Endodermal cell (in vitro differentiated cells): ENCODE data around the gene EIF4H. TPM values are rescaled to one million over a fixed set of nuclear protein-coding genes. Genes with fewer than 3 reads are reported as not detected.

Experiments
- DNase-seq: peaks from one replicate; pipeline ENCODE4 v3.0.0-alpha.2; 2017
- H3K27ac ChIP-seq: 2 replicates; pipeline ENCODE4 v1.5.1; 2013; ENCODE audit warnings: mild to moderate bottlenecking, low read depth, low read length, moderate library complexity
- H3K27me3 ChIP-seq: 2 replicates; pipeline ENCODE4 v1.6.1; 2013; ENCODE audit warnings: mild to moderate bottlenecking, low read length, moderate library complexity; ENCODE audit not compliant: insufficient read depth, control insufficient read depth, poor library complexity, severe bottlenecking
- H3K36me3 ChIP-seq: 2 replicates; pipeline ENCODE4 v1.7.0; 2013; ENCODE audit warnings: mild to moderate bottlenecking, low read length, moderate library complexity; ENCODE audit not compliant: control insufficient read depth, insufficient read depth
- H3K4me1 ChIP-seq: one replicate; pipeline ENCODE4 v1.7.0; 2013; ENCODE audit warnings: low read length; ENCODE audit not compliant: control insufficient read depth, insufficient read depth
- H3K4me3 ChIP-seq: 2 replicates; pipeline ENCODE4 v1.5.1; 2013; ENCODE audit warnings: mild to moderate bottlenecking, low read length, moderate library complexity
- H3K9ac ChIP-seq: 2 replicates; pipeline ENCODE4 v1.6.1; 2013; ENCODE audit warnings: mild to moderate bottlenecking, low read length, moderate library complexity; ENCODE audit not compliant: poor library complexity, severe bottlenecking; ENCODE audit errors: extremely low read depth
- H3K9me3 ChIP-seq: 2 replicates; pipeline ENCODE4 v1.6.1; 2013; ENCODE audit warnings: mild to moderate bottlenecking, low read length, moderate library complexity; ENCODE audit not compliant: control insufficient read depth
- H3K27ac Mint-ChIP-seq: 2 replicates; pipeline ENCODE4 v1.8.0; 2020; ENCODE audit warnings: mixed read lengths
- H3K27me3 Mint-ChIP-seq: 2 replicates; pipeline ENCODE4 v1.8.0; 2021; ENCODE audit warnings: mild to moderate bottlenecking, mixed read lengths; ENCODE audit not compliant: insufficient read depth
- H3K36me3 Mint-ChIP-seq: 2 replicates; pipeline ENCODE4 v1.8.0; 2020; ENCODE audit warnings: low read depth, mixed read lengths
- H3K4me1 Mint-ChIP-seq: 2 replicates; pipeline ENCODE4 v1.8.0; 2020; ENCODE audit warnings: mixed read lengths
- H3K4me3 Mint-ChIP-seq: 2 replicates; pipeline ENCODE4 v1.8.0; 2020; ENCODE audit warnings: mild to moderate bottlenecking, moderate library complexity, mixed read lengths
- H3K9me3 Mint-ChIP-seq: 2 replicates; pipeline ENCODE4 v1.8.0; 2020; ENCODE audit warnings: mild to moderate bottlenecking, mixed read lengths
- CTCF ChIP-seq: fragments of 200-600 bp; sonication (generic); conservative IDR thresholded peaks from 2 replicates; pipeline ENCODE4 v1.5.0; 2021; ENCODE audit warnings: antibody characterized with exemption, mild to moderate bottlenecking
- WGBS, 2 experiments: methylation state at CpG; one replicate each; pipeline versions ENCODE4 v1.1.5 to v1.1.7; 2013; ENCODE audit warnings: missing lambda C conversion rate in 2 of 2, mixed read lengths in 1 of 2; ENCODE audit not compliant: insufficient coverage in 1 of 2, insufficient read length in 1 of 2; 5-methylcytosine and 5-hydroxymethylcytosine counted together
- long read RNA-seq, 4 experiments: library from polyadenylated mRNA in 2 of 4; library from RNA in 1 of 4; library from capped mRNA in 1 of 4; stranded (forward) in 3 of 4; unstranded in 1 of 4; transcript quantifications; one replicate each; pipeline ENCODE4 v2.0.0, GENCODE V29; 2020 to 2021; ENCODE audit warnings: inconsistent platforms in 1 of 4
- polyA plus RNA-seq, 2 experiments: library from polyadenylated mRNA; stranded (reverse); fragments of 50-300 nt; gene quantifications; one replicate each; pipeline ENCODE4 v1.2.3, GENCODE V29; 2013
- total RNA-seq, 2 donors: library from RNA; stranded (reverse); fragmentation: NEBNext Ultra II Directional in 1 of 2; extraction: Animal tissue kit (Norgen Biotek cat#: 25700) in 1 of 2; gene quantifications; 2 replicates in 1 of 2; 3 replicates in 1 of 2; pipeline ENCODE4 v1.2.1, GENCODE V29; 2021

The EIF4H gene
- total RNA-seq, result 100 to 1,000 TPM; 305 to 346 TPM
- 288 TPM for polyA plus RNA-seq (2013, experiment 1 of 2)
- polyA plus RNA-seq (2013, experiment 2 of 2), result 274 TPM
- long read RNA-seq, experiment 1, transcript EIF4H-202 (6 exons, 2,503 nt), result major isoform, 56 of 174 reads
- long read RNA-seq, experiment 1, transcript EIF4H-201 (7 exons, 2,679 nt), result minor isoform, 11 of 174 reads
- long read RNA-seq, experiment 1, partial matches to known transcripts, result 102 of 174 reads
- long read RNA-seq, experiment 1, other reads (novel, unspliced or antisense), result 4 of 174 reads
- long read RNA-seq, experiment 2, transcript EIF4H-201 (7 exons, 2,679 nt), result minor isoform, 105 of 905 reads
- long read RNA-seq, experiment 2, transcript EIF4H-202 (6 exons, 2,503 nt), result major isoform, 703 of 905 reads
- long read RNA-seq, experiment 2, partial matches to known transcripts, result 42 of 905 reads
- long read RNA-seq, experiment 2, other reads (novel, unspliced or antisense), result 55 of 905 reads
- long read RNA-seq, experiment 3, transcript EIF4H-201 (7 exons, 2,679 nt), result minor isoform, 142 of 1,949 reads
- long read RNA-seq, experiment 3, transcript EIF4H-202 (6 exons, 2,503 nt), result major isoform, 1,715 of 1,949 reads
- long read RNA-seq, experiment 3, partial matches to known transcripts, result 56 of 1,949 reads
- long read RNA-seq, experiment 3, other reads (novel, unspliced or antisense), result 35 of 1,949 reads
- long read RNA-seq, experiment 4, transcript EIF4H-202 (6 exons, 2,503 nt), result major isoform, 255 of 699 reads
- long read RNA-seq, experiment 4, transcript EIF4H-201 (7 exons, 2,679 nt), result minor isoform, 41 of 699 reads
- long read RNA-seq, experiment 4, partial matches to known transcripts, result 7 of 699 reads
- long read RNA-seq, experiment 4, other reads (novel, unspliced or antisense), result 396 of 699 reads

DNA sequence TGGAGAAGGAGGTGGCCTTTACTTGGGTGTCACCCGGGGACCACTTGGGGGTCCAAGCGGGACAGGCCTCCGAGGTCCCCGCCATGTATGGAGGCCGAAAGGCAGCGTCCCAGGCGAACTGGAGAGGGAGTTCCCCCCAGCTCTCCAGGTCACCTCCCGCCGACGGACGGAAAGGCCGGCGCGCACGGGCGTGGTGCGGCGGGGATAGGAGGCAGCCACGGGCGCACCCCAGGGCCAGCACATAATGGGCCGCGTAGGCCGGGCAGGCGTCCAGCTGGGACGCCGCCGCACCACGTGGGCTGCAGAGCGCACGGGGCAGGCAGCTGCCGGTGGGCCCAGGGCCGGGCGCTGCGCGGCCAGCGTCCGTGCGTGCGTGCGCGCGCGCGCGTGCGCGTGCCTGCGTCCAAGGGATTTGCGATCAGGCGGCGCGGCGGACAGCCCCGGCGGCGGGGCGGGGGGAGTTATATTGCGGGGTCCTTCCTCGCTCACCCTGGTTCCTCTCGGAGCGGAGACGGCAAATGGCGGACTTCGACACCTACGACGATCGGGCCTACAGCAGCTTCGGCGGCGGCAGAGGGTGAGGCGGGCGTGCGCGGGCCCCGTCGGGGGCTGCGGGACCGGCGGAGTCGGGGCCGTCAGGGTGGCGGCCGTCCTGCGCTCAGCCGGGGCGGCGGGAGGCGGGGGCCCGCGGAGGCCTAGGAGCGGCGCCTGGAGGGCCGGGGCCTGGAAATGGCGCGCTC, at the start of gene EIF4H:
Gene EIF4H, plus strand, starts transcription at position 491 of the 740 bp plus-strand sequence. Its CDS starts 28 bp downstream, at position 519.
- H3K27ac ChIP-seq, result peak within 1 kb of the TSS; percentile 90
- Mint-ChIP-seq H3K27ac (peak within 1 kb of the TSS; percentile 96), H3K9me3 (no peaks in the 10 kb centered on the region), H3K4me1 (peaks cover 26% of the 10 kb centered on the region), H3K27me3 (no peaks in the 10 kb centered on the region), H3K4me3 (peak within 1 kb of the TSS; percentile 81), H3K36me3 (peaks cover 21% of the 10 kb centered on the region)
- no peaks in the 10 kb centered on the region for H3K4me1 ChIP-seq
- no peaks in the 10 kb centered on the region for H3K27me3 ChIP-seq
- DNase-seq, result peak; percentile 97
- 0% methylated on average over 22 to 95 of the region's 95 CpGs for WGBS, 2 experiments
- no peak for TF ChIP-seq CTCF
- peak within 1 kb of the TSS; percentile 96 for H3K4me3 ChIP-seq
- H3K9me3 ChIP-seq, result no peaks in the 10 kb centered on the region
- H3K36me3 ChIP-seq, result peaks cover 33% of the 10 kb centered on the region
- peak within 1 kb of the TSS; percentile 89 for H3K9ac ChIP-seq

DNA sequence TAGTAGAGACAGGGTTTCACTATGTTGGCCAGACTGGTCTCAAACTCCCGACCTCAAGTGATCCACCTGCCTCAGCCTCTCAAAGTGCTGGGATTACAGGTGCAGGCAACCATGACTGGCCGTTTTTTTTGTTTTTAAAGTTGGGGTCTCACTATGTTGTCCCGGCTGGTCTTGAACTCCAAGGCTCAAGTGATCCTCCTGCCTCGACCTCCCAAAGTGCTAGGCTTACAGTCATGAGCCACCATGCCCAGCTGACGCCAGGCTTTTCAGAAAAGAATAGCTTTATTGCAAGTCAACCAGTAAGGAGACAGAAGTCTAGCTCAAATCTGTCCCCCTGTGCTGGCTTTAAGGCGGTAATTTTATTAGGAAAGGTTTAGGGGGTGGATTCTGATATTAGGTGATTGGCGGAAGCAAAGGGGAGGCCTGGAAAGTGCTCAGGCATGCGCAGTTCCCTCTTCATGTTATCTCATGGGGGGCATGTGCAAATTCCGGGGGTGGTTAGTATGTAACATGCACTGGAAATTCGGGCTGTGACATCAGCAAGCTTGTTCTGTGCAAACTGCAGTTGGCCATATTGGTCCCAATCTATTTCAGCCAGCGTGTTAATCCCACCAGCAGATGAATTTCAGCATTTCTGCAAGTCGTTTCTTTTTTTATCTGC, 47.8 kb upstream of the EIF4H start:
- no peaks in the 10 kb centered on the region for H3K4me1 Mint-ChIP-seq

More for the DNA sequence above, 47.8 kb upstream of the EIF4H start:
- Mint-ChIP-seq H3K27me3 (no peaks in the 10 kb centered on the region), H3K4me3 (no peak overlapping the region), H3K9me3 (no peaks in the 10 kb centered on the region), H3K27ac (no peak overlapping the region), H3K36me3 (peaks cover 9% of the 10 kb centered on the region)
- H3K27ac ChIP-seq, result no peak overlapping the region
- no peaks in the 10 kb centered on the region for H3K9me3 ChIP-seq
- 86% methylated on average over 12 of the region's 12 CpGs for WGBS, 2 experiments
- H3K27me3 ChIP-seq, result no peaks in the 10 kb centered on the region
- no peaks in the 10 kb centered on the region for H3K4me1 ChIP-seq
- TF ChIP-seq CTCF, result no peak
- H3K4me3 ChIP-seq, result no peak overlapping the region
- H3K36me3 ChIP-seq, result peaks cover 3% of the 10 kb centered on the region
- no peak for DNase-seq
- H3K9ac ChIP-seq, result no peak overlapping the region
